D721Med (cell line): ENCODE data around the gene PARK7.

Experiments used
- DNase-seq: peaks from one replicate; pipeline ENCODE4 v3.0.0; 2011; ENCODE audit warnings: low spot score; ENCODE audit not compliant: insufficient read length
- FAIRE-seq: peaks from 2 replicates; lab custom pipeline; 2011; peaks lifted over from hg19 to GRCh38; lab: Jason Lieb, UNC
- TF ChIP-seq, protein P1 (sequence below): IDR thresholded peaks from 2 replicates; pipeline ENCODE4 v1.5.1; 2012; ENCODE audit warnings: mild to moderate bottlenecking, control low read depth; ENCODE audit not compliant: insufficient read depth; ENCODE audit errors: missing control alignments

PARK7 gene

DNA sequence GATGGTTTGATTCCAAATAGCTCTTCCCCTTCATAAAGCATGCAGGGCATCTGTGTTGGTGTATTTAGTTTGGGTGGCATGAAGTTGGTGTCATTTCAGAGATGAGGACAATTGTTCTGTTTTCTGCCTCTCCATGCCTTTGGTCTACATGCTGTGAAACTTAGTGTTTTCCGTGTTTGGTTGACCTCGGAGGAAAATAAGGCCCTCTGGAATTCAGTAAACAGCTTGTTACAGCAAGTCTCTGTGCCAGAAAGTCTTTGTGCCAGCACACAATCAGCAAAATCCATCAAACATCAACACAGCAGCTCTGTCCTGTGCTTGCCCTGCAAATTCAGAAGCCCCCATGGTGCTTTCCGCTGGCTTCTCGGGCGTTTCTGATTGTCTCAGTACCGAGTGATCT lies 9.5 kb downstream of the PARK7 start:
- DNase-seq (no peak), FAIRE-seq (no peak)
- TF ChIP-seq, protein P1, sequence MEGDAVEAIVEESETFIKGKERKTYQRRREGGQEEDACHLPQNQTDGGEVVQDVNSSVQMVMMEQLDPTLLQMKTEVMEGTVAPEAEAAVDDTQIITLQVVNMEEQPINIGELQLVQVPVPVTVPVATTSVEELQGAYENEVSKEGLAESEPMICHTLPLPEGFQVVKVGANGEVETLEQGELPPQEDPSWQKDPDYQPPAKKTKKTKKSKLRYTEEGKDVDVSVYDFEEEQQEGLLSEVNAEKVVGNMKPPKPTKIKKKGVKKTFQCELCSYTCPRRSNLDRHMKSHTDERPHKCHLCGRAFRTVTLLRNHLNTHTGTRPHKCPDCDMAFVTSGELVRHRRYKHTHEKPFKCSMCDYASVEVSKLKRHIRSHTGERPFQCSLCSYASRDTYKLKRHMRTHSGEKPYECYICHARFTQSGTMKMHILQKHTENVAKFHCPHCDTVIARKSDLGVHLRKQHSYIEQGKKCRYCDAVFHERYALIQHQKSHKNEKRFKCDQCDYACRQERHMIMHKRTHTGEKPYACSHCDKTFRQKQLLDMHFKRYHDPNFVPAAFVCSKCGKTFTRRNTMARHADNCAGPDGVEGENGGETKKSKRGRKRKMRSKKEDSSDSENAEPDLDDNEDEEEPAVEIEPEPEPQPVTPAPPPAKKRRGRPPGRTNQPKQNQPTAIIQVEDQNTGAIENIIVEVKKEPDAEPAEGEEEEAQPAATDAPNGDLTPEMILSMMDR: no peak

DNA sequence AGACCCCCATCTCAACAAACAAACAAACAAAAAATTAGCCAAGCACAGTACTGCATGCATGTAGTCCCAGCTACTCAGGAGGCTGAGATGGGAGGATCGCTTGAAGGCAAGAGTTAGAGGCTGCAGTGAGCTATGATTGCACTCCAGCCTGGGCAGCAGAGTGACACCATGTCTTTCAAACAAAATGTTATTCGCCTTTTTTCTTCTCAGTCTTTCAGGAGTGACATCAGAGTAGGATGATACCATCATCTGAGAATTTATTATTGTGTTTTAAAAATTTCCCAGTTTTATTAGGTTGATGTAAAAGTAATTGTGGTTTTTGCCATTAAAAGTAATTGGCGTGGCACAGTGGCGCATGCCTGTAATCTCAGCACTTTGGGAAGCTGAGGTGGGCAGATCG lies 10.8 kb downstream of the PARK7 start:
- FAIRE-seq (no peak), DNase-seq (no peak)
- TF ChIP-seq, protein P1: no peak

DNA sequence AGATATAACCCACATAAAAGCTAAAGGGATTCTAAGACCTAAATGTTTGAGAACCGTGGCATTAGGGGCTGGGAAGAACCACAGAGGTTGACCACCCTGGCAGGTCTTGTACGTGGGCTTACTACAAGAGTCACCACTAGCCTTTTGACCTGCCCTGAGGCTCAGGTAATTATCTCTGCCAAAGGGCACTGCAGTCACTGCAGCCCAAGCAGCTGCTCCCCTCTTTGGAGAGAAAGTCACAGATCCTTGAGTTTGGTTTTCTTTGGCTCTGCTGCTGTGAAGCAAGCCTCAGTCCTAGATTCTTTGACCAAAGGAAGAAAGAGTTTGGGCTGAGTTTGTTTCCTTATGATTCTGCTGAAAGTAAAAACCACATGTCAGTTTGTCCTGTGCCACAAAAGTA lies 11.6 kb downstream of the PARK7 start:
- TF ChIP-seq, protein P1: no peak
- no peak for FAIRE-seq
- DNase-seq: no peak

DNA sequence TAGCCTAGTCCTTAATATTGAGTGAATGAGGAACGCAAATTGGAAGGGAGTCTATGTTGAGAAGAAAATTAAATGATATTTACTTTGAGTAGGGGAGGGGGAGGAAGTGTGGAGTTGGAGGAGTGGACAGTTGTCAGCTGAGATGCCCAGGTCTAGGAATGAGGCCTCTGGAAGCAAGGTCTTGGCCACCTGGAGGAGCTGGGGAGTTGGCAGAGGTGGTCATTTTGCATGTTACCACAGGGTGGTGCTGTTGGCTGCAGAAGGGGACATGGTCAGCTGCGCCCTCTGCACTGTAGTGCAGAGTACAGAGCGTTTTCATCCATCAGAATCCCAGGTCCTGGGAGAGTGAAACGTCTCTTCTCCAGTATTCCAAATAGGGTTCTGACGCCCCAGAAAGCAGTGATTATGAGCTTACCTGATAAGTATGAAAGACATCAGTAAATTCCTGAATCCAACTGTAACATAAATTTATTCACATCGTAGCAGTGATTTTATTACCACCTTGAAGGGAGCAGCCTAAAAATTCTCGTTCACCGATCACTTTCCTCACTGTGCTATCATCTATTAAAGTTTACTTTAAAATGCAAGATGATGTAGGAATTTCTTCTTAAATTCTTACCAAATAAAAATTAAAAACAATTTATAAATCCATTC lies 13.8 kb downstream of the PARK7 start:
- DNase-seq (peak; percentile 41), FAIRE-seq (no peak)
- TF ChIP-seq, protein P1: peak; percentile 76

DNA sequence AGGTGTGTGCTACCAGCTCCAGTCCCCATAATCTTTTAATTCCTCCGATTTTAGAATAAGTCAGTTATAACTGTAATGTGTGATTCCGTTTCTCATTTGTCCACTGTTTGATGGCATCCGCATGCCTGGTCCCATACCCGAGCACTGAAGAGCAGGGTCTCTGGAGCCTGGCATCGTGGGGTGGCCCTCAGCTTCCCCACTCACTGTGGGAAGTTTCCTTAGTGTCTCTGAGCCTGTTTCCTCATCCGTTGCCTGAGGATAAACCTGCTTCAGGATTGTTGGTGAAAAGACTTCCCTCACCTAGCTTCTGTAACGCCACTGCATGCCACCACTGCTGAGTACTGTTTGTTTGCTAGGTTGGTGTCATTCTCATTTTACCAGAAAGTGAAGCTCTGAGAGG lies 19.5 kb downstream of the PARK7 start:
- FAIRE-seq (no peak), DNase-seq (no peak)
- TF ChIP-seq, protein P1: no peak

DNA sequence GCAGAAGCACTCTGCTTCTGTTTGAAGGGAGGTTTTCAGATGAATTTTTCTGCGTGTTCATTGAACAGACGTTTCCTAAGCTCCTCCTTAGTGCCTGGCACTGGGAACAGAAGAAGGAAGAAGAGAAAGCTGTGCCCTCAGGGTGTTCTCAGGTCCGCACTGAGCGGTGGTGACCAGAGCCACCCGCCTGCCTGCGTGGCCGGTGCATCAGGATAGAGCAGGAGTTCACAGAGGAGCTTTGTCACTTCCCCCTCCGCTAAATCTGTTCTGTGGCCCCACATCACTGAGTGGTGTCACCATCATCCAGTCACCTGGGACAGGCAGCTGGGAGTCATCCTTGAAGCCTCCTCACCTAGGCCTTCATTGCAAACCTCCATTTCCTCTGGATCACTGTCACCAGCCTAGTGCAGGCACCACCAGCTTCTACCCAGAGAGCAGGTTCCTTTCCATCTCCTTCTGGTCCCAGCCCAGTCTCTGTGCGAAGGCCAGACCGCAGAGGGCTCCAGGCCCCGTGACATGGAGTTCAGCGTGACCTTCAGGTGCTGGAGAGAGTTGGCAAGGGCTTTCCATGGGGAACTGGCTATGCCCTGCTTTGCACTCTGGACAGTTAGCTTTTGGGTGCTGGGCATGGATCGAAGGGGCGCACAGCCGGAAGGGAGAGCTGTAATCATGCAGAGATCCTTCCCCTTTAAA lies 21.7 kb downstream of the PARK7 start:
- TF ChIP-seq, protein P1: no peak
- no peak for DNase-seq
- no peak for FAIRE-seq

DNA sequence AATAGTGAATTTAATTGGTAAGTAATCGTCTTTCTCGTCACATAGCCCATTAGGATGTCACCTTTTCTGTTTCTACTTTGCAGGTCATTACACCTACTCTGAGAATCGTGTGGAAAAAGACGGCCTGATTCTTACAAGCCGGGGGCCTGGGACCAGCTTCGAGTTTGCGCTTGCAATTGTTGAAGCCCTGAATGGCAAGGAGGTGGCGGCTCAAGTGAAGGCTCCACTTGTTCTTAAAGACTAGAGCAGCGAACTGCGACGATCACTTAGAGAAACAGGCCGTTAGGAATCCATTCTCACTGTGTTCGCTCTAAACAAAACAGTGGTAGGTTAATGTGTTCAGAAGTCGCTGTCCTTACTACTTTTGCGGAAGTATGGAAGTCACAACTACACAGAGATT lies 23.3 kb downstream of the PARK7 start:
- FAIRE-seq (no peak), DNase-seq (no peak)
- TF ChIP-seq, protein P1: no peak
